Fibroblast of pulmonary artery (primary cell): ENCODE results near the gene FBLIM1.

Experiments
- DNase-seq: peaks from one replicate; pipeline ENCODE4 v3.0.0-alpha.2; 2010; ENCODE audit warnings: low read depth
- H3K4me3 ChIP-seq: replicated peaks from 2 replicates; pipeline ENCODE4 v1.5.1; 2011; ENCODE audit warnings: low read depth, mild to moderate bottlenecking, control low read depth, low read length, moderate library complexity
- TF ChIP-seq, protein P1 (sequence below): IDR thresholded peaks from 2 replicates; pipeline ENCODE4 v1.5.1; 2011; ENCODE audit warnings: mild to moderate bottlenecking, control low read depth, low read length, inconsistent platforms; ENCODE audit errors: missing control alignments

FBLIM1 gene

DNA sequence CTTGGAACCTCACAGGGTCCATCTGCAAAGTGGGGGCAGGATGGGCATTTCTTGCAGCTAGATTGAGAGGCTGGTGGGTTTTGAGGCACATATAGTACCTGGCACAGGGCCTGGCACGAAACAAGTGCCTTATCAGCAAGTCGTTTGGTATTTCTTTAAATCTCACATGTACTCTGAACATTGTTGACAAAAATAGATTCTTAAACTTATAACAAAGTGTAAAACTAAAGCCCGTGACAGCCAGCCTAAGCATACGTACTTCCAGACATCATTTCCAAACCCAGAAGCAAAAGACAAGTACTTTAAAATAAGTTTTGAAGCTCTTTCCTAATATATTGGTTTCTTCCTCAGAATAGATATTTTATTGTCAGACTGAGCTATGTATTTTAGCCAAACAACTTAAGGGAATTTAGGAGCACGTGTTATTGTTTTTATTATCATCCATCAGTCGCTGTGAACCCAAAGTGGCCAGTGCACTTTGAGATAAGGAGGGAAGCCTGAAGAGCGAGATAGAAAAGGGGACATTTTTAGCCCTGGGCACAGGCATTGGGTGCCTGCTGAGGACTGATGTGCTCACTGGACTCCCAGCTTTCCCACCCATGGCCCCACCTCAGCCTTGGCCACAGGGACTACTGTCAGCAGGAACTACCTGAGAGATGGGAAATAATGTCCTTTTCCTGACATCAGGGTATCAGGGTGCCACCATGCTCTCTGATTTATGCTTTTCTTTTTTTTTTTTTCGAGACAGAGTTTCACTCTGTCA lies 3.0 kb downstream of the FBLIM1 start:
- peak overlapping the region; percentile 72 for H3K4me3 ChIP-seq
- no peak for DNase-seq
- TF ChIP-seq, protein P1, sequence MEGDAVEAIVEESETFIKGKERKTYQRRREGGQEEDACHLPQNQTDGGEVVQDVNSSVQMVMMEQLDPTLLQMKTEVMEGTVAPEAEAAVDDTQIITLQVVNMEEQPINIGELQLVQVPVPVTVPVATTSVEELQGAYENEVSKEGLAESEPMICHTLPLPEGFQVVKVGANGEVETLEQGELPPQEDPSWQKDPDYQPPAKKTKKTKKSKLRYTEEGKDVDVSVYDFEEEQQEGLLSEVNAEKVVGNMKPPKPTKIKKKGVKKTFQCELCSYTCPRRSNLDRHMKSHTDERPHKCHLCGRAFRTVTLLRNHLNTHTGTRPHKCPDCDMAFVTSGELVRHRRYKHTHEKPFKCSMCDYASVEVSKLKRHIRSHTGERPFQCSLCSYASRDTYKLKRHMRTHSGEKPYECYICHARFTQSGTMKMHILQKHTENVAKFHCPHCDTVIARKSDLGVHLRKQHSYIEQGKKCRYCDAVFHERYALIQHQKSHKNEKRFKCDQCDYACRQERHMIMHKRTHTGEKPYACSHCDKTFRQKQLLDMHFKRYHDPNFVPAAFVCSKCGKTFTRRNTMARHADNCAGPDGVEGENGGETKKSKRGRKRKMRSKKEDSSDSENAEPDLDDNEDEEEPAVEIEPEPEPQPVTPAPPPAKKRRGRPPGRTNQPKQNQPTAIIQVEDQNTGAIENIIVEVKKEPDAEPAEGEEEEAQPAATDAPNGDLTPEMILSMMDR: no peak

- DNase-seq: no peak
- TF ChIP-seq, protein P1: no peak
- no peak overlapping the region for H3K4me3 ChIP-seq
These were observed 4.0 kb downstream of the FBLIM1 start for GRCh38 chr1:15762546-15762945.

- H3K4me3 ChIP-seq: no peak overlapping the region
- TF ChIP-seq, protein P1: no peak
- DNase-seq: no peak
These were observed 5.7 kb downstream of the FBLIM1 start for GRCh38 chr1:15764269-15764764.

DNA sequence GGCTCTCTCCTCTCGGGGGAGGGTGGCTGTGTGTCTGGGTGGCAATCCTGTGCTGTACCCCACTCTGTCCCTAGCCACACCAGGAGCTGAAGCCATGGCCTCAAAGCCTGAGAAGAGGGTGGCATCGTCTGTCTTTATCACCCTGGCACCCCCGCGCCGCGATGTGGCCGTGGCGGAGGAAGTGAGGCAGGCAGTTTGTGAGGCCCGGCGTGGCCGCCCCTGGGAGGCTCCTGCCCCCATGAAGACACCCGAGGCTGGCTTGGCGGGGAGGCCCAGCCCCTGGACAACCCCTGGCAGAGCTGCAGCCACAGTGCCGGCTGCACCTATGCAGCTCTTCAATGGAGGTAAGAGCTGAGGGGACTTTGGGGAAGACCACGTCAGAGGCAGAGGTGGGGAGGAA lies 6.3 kb downstream of the FBLIM1 start:
- DNase-seq: no peak
- TF ChIP-seq, protein P1: no peak
- no peak overlapping the region for H3K4me3 ChIP-seq

DNA sequence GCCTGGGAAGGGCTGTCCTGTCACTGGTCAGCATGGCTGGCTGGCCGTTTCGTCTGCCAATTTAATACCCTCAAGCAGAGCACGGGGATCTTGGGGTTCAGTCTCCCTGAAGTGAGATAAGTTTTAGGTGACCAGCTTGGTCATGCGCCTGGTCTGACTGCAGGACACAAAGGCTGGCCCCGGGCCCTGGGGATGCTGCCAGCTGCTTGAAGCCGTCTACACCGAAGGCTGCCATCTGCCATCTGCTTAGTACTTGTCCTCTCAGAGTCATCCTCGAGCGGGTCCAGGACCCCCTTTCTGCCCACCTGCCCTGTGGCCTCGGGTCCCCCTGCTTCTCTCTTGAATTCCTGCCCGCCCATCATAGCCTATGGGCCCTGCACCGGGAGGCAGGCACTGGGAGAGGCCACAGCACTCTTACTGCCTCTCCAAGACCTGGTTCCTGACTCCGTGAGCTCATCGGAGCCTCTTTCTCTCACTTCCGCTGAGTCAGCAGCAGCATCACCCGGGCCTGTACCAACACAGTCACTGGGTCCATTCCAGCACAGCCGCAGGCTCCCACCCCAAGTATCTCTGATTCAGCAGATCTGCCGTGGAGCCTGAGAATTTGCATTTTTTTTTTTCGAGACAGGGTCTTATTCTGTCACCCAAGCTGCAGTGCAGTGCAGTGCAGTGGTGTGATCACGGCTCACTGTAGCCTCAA lies 7.0 kb downstream of the FBLIM1 start:
- H3K4me3 ChIP-seq: no peak overlapping the region
- peak; percentile 86 for DNase-seq
- TF ChIP-seq, protein P1: no peak

GRCh38 chr1:15767941-15768340 lies 9.3 kb downstream of the FBLIM1 start:
- TF ChIP-seq, protein P1: no peak
- DNase-seq: no peak
- no peak overlapping the region for H3K4me3 ChIP-seq
